OCI-LY3 (cell line): ENCODE results near the gene ARID4A.

ENCODE experiments used
- EZH2phosphoT487 ChIP-seq: fragments of 200-600 bp; shearing (Covaris generic); IDR thresholded peaks from 2 replicates; pipeline ENCODE4 v1.6.1; 2018; ENCODE audit warnings: antibody characterized with exemption, mixed run types, low read depth
- TF ChIP-seq, protein P1 (sequence below): fragments of 200-600, 300-600 bp; sonication (generic); IDR thresholded peaks from 2 replicates; pipeline ENCODE4 v1.5.1; 2014; ENCODE audit warnings: antibody characterized with exemption, low read length, low read depth

DNA sequence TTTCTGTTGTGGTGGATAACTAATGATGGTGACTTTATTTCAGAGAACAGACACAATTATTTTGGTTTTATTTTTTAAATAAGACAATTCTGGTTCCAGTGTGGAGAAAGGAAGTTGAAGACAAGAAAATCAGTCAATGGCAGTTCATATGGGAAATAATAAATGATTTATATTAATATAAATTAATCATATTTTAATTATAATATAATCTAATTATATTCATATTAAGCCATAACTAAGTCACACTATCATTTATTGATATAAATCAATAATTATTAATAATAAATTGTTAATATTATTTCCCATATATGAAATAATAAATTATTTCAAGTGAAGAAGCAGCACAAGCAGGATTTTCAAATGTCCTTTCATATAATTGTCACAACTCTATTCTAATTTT lies 100.1 kb downstream of the ARID4A start:
- TF ChIP-seq, protein P1, sequence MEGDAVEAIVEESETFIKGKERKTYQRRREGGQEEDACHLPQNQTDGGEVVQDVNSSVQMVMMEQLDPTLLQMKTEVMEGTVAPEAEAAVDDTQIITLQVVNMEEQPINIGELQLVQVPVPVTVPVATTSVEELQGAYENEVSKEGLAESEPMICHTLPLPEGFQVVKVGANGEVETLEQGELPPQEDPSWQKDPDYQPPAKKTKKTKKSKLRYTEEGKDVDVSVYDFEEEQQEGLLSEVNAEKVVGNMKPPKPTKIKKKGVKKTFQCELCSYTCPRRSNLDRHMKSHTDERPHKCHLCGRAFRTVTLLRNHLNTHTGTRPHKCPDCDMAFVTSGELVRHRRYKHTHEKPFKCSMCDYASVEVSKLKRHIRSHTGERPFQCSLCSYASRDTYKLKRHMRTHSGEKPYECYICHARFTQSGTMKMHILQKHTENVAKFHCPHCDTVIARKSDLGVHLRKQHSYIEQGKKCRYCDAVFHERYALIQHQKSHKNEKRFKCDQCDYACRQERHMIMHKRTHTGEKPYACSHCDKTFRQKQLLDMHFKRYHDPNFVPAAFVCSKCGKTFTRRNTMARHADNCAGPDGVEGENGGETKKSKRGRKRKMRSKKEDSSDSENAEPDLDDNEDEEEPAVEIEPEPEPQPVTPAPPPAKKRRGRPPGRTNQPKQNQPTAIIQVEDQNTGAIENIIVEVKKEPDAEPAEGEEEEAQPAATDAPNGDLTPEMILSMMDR = no peak
- TF ChIP-seq EZH2phosphoT487 = no peak
